ENCODE results near the gene SYNPR. TPM values are rescaled to one million over a fixed set of nuclear protein-coding genes. Genes with fewer than 3 reads are reported as not detected.

SYNPR gene
- total RNA-seq, 1 experiment from 2014 or later: 0.17 TPM

GRCh38 chr3:63370094-63370493 lies 92.0 kb downstream of the SYNPR start:
- H3K23ac ChIP-seq (ENCODE audit: insufficient read length, low read depth, low read length): no peak overlapping the region
- no peaks in the 10 kb centered on the region for H3K79me1 ChIP-seq (ENCODE audit: insufficient read depth, low read depth, low read length, poor library complexity, severe bottlenecking)
- H3K4me1 Mint-ChIP-seq: peaks cover 3 to 9% of the 10 kb centered on the region in 2 experiments; a peak in 3 of 4 replicates
- H2BK120ac ChIP-seq (ENCODE audit: low read depth, low read length, poor library complexity, severe bottlenecking): no peak overlapping the region
- no peaks in the 10 kb centered on the region for H4K20me1 ChIP-seq (ENCODE audit: control insufficient read depth, insufficient read depth, insufficient read length)
- DNase-seq: no peak
- no peak overlapping the region for H3K4me2 ChIP-seq (ENCODE audit: insufficient read depth, insufficient read length, low read length)
- H3K14ac ChIP-seq (ENCODE audit: insufficient read depth, low read length): no peak overlapping the region
- TF ChIP-seq CTCF (conservative IDR thresholded peaks at IDR 0.05): no peak
- no peak overlapping the region for H4K91ac ChIP-seq (ENCODE audit: insufficient read length, low read depth, low read length)
- H3K4me1 ChIP-seq (ENCODE audit: insufficient read depth, low read length): no peaks in the 10 kb centered on the region
- H3K23me2 ChIP-seq (ENCODE audit: insufficient read length, low read depth, low read length, poor library complexity, severe bottlenecking): no peaks in the 10 kb centered on the region
- no peak overlapping the region for H2BK20ac ChIP-seq (ENCODE audit: low read depth, low read length, poor library complexity, severe bottlenecking)
- H3K9me3 Mint-ChIP-seq: peaks cover 5 to 8% of the 10 kb centered on the region in 2 experiments
- H3K9me3 ChIP-seq (ENCODE audit: control insufficient read depth, low read depth, low read length): no peaks in the 10 kb centered on the region
- H2AK5ac ChIP-seq (ENCODE audit: insufficient read length, low read length): no peak overlapping the region
- no peak overlapping the region for H4K5ac ChIP-seq (ENCODE audit: insufficient read length, low read depth, low read length)
- no peak overlapping the region for H3K27ac ChIP-seq (ENCODE audit: insufficient read length, low read depth, low read length)
- H3K18ac ChIP-seq (ENCODE audit: insufficient read length, low read depth, low read length): no peak overlapping the region
- no peak overlapping the region for H3K9ac ChIP-seq (ENCODE audit: extremely low read depth, insufficient read length, low read length)
- no peak overlapping the region for H3K4ac ChIP-seq (ENCODE audit: low read depth, low read length)
- peaks cover 2% of the 10 kb centered on the region; the same call in 1 of the 2 replicates for H3K27me3 Mint-ChIP-seq (ENCODE audit: low read depth)
- no peaks in the 10 kb centered on the region for H3K79me2 ChIP-seq (ENCODE audit: insufficient read depth, low read length)
- H4K8ac ChIP-seq (replicated peaks; ENCODE audit: insufficient read length, low read depth, low read length): no peak overlapping the region
- H3T11ph ChIP-seq (ENCODE audit: low read length): no peak overlapping the region
- no peaks in the 10 kb centered on the region for H3K27me3 ChIP-seq (ENCODE audit: insufficient read depth, low read length)
- H3K36me3 Mint-ChIP-seq (ENCODE audit: insufficient read depth in 1 of 3, low read depth in 3 of 3): peaks cover 0 to 9% (median 2%) of the 10 kb centered on the region in 3 experiments; a peak in 6 of 7 replicates
- H2BK15ac ChIP-seq (ENCODE audit: low read depth, low read length): no peak overlapping the region
- no peak overlapping the region for H2BK12ac ChIP-seq (ENCODE audit: insufficient read length, low read depth, low read length)
- no CpG with 5 or more reads among the region's 1 CpG for WGBS (ENCODE audit: extremely low coverage, insufficient read length, low lambda C conversion rate)
- no peak overlapping the region for H2AFZ ChIP-seq (ENCODE audit: low read length)
- H3K56ac ChIP-seq (ENCODE audit: insufficient read length, low read depth, low read length): no peak overlapping the region
- no peak overlapping the region for H3K27ac Mint-ChIP-seq
- no peak overlapping the region for H2BK5ac ChIP-seq (ENCODE audit: insufficient read length, low read length)
- H3K4me3 Mint-ChIP-seq: no peak overlapping the region

Data from H9 (cell line).